Nephron (organoid): ENCODE measurements around the gene EDEM2.

Experiments
- H3K27ac Mint-ChIP-seq, 3 experiments: 2 replicates each; pipeline ENCODE4 v1.8.0; 2020; ENCODE audit warnings: mixed read lengths in 3 of 3, mild to moderate bottlenecking in 2 of 3, moderate library complexity in 1 of 3
- H3K27me3 Mint-ChIP-seq: 2 replicates; pipeline ENCODE4 v1.8.0; 2021; ENCODE audit warnings: low read depth, mild to moderate bottlenecking, moderate library complexity, mixed read lengths
- H3K36me3 Mint-ChIP-seq: 2 replicates; pipeline ENCODE4 v1.8.0; 2020; ENCODE audit warnings: low read depth, mixed read lengths
- H3K4me1 Mint-ChIP-seq: 2 replicates; pipeline ENCODE4 v1.8.0; 2020; ENCODE audit warnings: mixed read lengths
- H3K4me3 Mint-ChIP-seq, 3 experiments: 2 replicates each; pipeline ENCODE4 v1.8.0; 2020; ENCODE audit warnings: mild to moderate bottlenecking in 3 of 3, mixed read lengths in 3 of 3, moderate library complexity in 2 of 3
- H3K9me3 Mint-ChIP-seq: 2 replicates; pipeline ENCODE4 v1.8.0; 2020; ENCODE audit warnings: mixed read lengths
- TF ChIP-seq, protein P1 (sequence below), 3 experiments: fragments of 200-600 bp; sonication (generic); IDR thresholded peaks; one replicate each; pipeline ENCODE4 v1.5.0; 2021; ENCODE audit warnings: antibody characterized with exemption in 3 of 3; ENCODE audit not compliant: unreplicated experiment in 3 of 3

Gene EDEM2

DNA sequence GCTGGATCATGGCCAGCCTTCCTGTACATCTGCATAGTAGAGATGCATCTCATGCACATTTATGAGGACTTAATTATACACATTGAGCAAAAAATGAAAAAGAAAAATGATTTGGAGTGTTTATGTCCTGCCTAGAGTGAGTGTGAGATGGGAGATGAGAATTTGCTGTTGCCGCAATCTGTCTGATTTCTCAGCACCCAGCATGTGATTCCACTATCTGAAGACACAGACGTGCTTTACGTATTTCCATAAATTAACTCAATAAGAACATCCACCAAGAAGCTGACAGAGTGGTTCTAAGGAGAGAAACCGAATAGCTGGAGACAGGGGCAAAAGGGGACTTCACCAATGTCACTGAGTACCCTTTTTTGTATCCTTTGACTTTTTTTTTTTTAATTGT, 15.2 kb downstream of the EDEM2 start:
- H3K27ac Mint-ChIP-seq = no peak overlapping the region
- H3K4me3 Mint-ChIP-seq = no peak overlapping the region
- TF ChIP-seq, protein P1, sequence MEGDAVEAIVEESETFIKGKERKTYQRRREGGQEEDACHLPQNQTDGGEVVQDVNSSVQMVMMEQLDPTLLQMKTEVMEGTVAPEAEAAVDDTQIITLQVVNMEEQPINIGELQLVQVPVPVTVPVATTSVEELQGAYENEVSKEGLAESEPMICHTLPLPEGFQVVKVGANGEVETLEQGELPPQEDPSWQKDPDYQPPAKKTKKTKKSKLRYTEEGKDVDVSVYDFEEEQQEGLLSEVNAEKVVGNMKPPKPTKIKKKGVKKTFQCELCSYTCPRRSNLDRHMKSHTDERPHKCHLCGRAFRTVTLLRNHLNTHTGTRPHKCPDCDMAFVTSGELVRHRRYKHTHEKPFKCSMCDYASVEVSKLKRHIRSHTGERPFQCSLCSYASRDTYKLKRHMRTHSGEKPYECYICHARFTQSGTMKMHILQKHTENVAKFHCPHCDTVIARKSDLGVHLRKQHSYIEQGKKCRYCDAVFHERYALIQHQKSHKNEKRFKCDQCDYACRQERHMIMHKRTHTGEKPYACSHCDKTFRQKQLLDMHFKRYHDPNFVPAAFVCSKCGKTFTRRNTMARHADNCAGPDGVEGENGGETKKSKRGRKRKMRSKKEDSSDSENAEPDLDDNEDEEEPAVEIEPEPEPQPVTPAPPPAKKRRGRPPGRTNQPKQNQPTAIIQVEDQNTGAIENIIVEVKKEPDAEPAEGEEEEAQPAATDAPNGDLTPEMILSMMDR (IDR thresholded peaks at IDR 0.05; ENCODE audit: unreplicated experiment in 3 of 3) = no peak
- peaks cover 2% of the 10 kb centered on the region for H3K27me3 Mint-ChIP-seq
- no peaks in the 10 kb centered on the region for H3K4me1 Mint-ChIP-seq
- no peaks in the 10 kb centered on the region for H3K9me3 Mint-ChIP-seq
- H3K36me3 Mint-ChIP-seq = peaks cover 33% of the 10 kb centered on the region

DNA sequence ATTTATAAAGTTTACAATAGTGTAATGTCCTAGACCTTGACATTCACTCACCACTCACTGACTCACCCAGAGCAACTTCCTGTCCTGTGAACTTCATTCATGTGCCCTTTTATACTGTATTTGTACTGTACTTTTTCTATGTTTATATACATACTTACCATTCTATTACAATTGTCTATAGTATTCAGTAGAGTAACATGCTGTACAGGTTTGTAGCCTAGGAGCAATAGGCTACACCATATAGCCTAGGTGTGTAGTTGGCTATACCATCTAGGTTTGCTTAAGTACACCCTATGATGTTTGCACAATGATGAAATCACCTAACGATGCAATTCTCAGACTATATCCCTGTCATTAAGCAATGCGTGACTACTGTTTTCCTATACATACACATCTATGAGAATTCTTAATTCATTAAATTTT, 17.5 kb downstream of the EDEM2 start:
- Mint-ChIP-seq H3K36me3 (peaks cover 39% of the 10 kb centered on the region), H3K9me3 (no peaks in the 10 kb centered on the region), H3K27me3 (peaks cover 4% of the 10 kb centered on the region), H3K4me1 (no peaks in the 10 kb centered on the region), H3K4me3 (no peak overlapping the region), H3K27ac (no peak overlapping the region)
- TF ChIP-seq, protein P1 (IDR thresholded peaks at IDR 0.05; ENCODE audit: unreplicated experiment in 3 of 3) = no peak

DNA sequence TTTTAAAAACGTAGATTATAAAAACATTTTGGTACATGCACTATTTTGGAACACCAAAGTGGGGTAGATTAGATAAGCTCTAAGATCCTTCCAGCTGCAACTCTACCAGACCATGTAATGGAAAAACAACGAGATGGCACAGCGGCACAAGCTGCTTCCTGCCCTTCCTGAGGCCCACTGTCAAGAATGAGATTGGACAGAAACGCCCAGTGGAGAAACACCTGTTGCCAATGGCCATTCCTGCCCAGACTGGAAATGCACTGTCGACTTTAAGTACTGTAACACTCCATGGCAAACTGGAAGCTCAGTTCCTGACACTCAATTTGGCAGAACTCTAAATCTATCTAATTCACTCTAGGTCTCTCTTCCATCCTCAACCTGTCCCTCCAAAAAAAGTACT, 21.4 kb downstream of the EDEM2 start:
- no peaks in the 10 kb centered on the region for H3K4me1 Mint-ChIP-seq
- H3K36me3 Mint-ChIP-seq = peaks cover 41% of the 10 kb centered on the region
- no peak overlapping the region for H3K4me3 Mint-ChIP-seq
- TF ChIP-seq, protein P1 (IDR thresholded peaks at IDR 0.05; ENCODE audit: unreplicated experiment in 3 of 3) = no peak
- H3K27me3 Mint-ChIP-seq = peaks cover 4% of the 10 kb centered on the region
- H3K27ac Mint-ChIP-seq = no peak overlapping the region
- H3K9me3 Mint-ChIP-seq = no peaks in the 10 kb centered on the region

DNA sequence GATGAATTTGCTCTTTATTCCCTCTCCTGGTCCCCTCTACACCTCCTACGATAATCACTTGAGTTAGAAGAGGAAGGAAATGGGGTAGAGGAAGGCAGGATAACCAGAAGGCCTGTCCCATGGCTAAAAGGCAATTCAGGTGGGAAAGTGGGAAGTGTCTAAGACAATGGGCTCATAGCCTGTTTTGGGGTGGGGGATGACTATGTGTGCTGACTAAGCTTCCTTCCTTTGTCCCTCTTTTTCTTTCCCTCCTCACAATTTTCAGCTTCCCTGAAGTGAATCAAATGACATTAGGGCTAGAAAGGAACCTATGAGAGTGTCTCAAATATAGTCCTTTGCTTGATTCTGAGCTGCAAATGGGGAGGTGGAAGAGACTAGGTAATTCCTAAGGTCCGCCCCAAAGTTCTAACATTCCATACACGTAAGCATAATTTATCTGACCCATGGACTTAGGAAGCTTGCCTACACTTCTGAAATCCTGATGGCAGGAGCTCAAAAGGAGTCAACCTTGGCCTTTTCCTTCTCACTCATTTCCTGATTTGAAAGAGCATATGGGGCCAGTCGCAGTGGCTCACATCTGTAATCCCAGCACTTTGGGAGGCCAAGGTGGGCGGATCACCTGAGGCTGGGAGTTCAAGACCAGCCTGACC, 24.3 kb downstream of the EDEM2 start:
- TF ChIP-seq, protein P1 (IDR thresholded peaks at IDR 0.05; ENCODE audit: unreplicated experiment in 3 of 3) = no peak
- Mint-ChIP-seq H3K36me3 (peaks cover 44% of the 10 kb centered on the region), H3K27ac (no peak overlapping the region), H3K27me3 (peaks cover 4% of the 10 kb centered on the region), H3K4me3 (no peak overlapping the region), H3K9me3 (no peaks in the 10 kb centered on the region), H3K4me1 (no peaks in the 10 kb centered on the region)

DNA sequence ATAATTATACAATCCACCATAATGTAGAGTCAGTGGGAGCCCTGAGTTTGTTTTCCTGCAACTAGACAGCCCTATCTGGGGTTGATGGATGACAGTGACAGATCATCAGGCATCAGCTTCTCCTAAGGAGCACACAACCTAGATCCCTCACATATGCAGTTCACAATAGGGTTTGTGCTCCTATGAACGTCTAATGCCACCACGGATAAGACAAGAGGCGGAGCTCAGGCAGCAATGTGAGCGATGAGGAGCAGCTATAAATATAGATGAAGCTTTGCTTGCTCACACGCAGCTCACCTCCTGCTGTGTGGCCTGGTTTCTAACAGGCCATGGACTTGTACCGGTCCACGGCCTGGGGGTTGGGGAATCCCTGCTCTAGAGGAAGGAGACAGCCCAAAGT, 25.9 kb downstream of the EDEM2 start:
- no peak overlapping the region for H3K27ac Mint-ChIP-seq
- TF ChIP-seq, protein P1 (IDR thresholded peaks at IDR 0.05; ENCODE audit: unreplicated experiment in 3 of 3) = no peak
- peaks cover 40% of the 10 kb centered on the region for H3K36me3 Mint-ChIP-seq

DNA sequence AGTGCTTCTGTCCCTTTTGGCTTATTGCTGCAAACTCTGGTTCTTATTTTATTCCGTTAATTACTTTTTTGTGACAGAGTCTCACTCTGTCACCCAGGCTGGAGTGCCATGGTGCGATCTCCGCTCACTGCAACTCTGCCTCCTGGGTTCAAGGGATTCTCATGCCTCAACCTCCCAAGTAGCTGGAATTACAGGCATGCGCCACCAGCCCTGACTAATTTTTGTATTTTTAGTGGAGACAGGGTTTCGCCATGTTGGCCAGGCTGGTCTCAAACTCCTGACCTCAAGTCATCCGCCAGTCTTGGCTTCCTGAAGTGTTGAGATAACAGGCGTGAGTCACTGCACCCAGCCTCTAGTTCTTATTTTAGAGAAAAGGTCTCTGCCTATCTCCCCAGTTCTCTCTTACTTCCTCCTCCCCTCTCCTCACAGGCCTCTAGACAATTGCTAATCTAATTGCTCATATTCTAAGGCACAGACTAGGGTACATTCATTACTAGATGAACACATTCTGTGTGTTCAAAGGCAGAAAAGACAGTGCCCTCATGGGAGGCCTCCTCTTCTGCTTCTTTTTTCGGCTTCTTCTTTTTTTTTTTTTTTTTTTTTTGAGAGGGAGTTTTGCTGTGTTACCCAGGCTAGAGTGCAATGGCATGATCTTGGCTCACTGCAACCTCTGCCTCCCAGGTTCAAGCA, 27.0 kb downstream of the EDEM2 start:
- Mint-ChIP-seq H3K27me3 (no peaks in the 10 kb centered on the region), H3K9me3 (no peaks in the 10 kb centered on the region), H3K36me3 (peaks cover 41% of the 10 kb centered on the region), H3K4me1 (no peaks in the 10 kb centered on the region), H3K4me3 (no peak overlapping the region), H3K27ac (no peak overlapping the region)
- TF ChIP-seq, protein P1 (IDR thresholded peaks at IDR 0.05; ENCODE audit: unreplicated experiment in 3 of 3) = no peak

More for the DNA sequence above, 25.9 kb downstream of the EDEM2 start:
- Mint-ChIP-seq H3K9me3 (no peaks in the 10 kb centered on the region), H3K4me3 (no peak overlapping the region), H3K4me1 (no peaks in the 10 kb centered on the region), H3K27me3 (no peaks in the 10 kb centered on the region)
